ENCODE results near the gene TRIM15. TPM values are rescaled to one million over a fixed set of nuclear protein-coding genes. Genes with fewer than 3 reads are reported as not detected.

The TRIM15 gene
- total RNA-seq, 2 experiments from 2014 or later = not detected

GRCh38 chr6:30196376-30196775 is 33.0 kb downstream of the TRIM15 start:
- Mint-ChIP-seq H3K36me3 (ENCODE audit: low read depth) (peaks cover 37% of the 10 kb centered on the region), H3K27ac (no peak overlapping the region), H3K9me3 (no peaks in the 10 kb centered on the region), H3K27me3 (no peaks in the 10 kb centered on the region), H3K4me1 (ENCODE audit: low read depth) (peaks cover 10% of the 10 kb centered on the region), H3K4me3 (no peak overlapping the region)
- intact Hi-C loops (cut with micrococcal nuclease) = no loop called here
- ChIA-PET CTCF (interaction anchor here (1.4 kb wide), 1 partner anchor 23 kb away, joined by 3 read pairs; no protein-coding TSS in a partner anchor), POLR2A (interaction anchor here (0.6 to 4.4 kb wide), 5 partner anchors 10 to 26 kb away, joined by 3 to 31 read pairs (median 4); partner anchors contain the start of gene TRIM26)
- DNase-seq (no peak), ATAC-seq (no peak)
- no peak for TF ChIP-seq CTCF (IDR thresholded peaks at IDR 0.05)

DNA sequence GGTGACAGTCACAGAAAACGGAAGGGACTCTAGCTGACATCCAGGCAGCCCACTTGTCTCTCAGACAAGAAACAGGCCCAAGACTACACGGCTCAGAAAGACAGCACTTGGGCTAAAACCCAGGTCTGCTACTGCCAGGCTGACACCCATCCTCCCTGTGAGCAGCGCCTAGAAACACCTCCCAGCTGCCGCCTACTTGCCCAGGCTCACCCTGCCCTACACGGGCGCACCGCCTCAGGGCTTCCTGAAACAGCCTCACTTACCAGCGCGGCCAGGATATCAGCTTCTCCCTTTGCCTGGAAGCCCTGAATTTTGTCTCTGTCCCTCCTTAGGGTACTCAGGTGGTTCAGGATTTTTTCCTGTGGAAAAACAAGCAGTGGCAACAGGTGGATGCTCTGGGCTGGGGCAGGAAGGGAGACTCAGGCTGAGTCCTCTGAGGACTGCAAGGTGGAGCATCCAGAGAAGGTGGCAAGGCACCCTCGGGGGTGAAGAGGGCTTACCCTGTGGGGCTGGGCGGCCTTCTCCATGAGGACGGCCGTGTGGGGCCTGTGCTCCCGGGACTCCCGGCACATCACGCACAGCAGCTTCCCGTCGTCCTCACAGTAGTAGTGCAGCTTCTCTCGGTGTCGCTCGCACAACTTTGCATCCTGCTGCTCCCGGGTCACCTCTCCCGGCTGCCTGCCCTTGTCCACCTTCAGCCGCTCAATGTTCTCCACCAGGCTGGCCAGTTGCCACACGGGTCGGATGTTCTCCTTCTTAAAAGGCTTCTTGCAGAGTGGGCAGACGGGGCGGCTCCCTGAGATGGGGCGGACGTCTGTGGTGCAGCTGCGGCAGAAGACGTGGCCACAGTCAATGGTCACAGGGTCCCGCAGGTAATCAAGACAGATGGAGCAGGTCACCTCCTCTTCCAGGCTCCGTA is 35.1 kb downstream of the TRIM15 start:
- no peaks in the 10 kb centered on the region for H3K27me3 Mint-ChIP-seq
- peaks cover 34% of the 10 kb centered on the region for H3K36me3 Mint-ChIP-seq (ENCODE audit: low read depth)
- no peak for TF ChIP-seq CTCF (IDR thresholded peaks at IDR 0.05)
- ChIA-PET CTCF (no interaction called here), POLR2A (interaction anchor here (0.9 to 4.4 kb wide), 3 partner anchors 8 to 16 kb away, joined by 3 to 31 read pairs (median 3); partner anchors contain the start of gene TRIM26)
- ATAC-seq (no peak), DNase-seq (no peak)
- H3K9me3 Mint-ChIP-seq = no peaks in the 10 kb centered on the region
- no peak overlapping the region for H3K4me3 Mint-ChIP-seq
- H3K4me1 Mint-ChIP-seq (ENCODE audit: low read depth) = peaks cover 20% of the 10 kb centered on the region
- H3K27ac Mint-ChIP-seq = peak overlapping the region; percentile 7
- intact Hi-C loops (cut with micrococcal nuclease) = no loop called here

DNA sequence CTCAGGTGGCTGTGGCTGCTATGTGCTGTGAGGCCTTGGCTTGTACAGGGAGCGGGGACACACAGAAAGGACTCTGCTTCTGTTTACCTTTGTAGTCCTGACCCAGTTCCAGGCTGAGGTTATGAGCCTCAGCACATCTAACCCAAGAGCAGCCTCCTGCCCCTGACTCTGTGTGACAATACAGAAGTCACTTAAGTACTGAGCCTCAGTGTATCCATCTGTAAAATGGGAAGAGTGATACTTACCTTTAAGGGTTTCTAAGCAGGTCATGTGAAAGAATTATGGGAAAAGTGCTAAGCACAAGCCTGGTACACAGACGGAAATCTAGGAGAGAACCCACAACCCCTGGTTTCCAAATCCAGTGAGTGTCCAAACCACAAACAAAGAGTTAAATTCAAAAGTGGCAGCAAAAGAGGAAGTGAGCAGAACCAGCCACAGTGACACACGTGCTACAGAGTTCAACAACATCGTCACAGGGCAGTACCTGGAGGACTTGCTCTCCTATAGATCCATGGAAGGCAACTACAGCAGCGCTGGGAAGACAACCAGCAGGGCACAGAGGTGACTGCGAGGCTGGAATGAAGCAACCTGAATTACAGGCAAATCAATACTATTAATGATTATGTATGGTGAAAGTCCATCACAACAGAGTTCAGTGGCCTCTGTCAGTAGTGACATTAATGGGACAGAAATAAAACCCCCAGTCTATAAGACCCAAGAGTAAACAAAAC is 37.4 kb downstream of the TRIM15 start:
- intact Hi-C loops (cut with micrococcal nuclease) = no loop called here
- ATAC-seq = no peak
- TF ChIP-seq CTCF (IDR thresholded peaks at IDR 0.05) = no peak
- Mint-ChIP-seq H3K4me3 (no peak overlapping the region), H3K9me3 (no peaks in the 10 kb centered on the region), H3K27ac (peak overlapping the region; percentile 14), H3K4me1 (ENCODE audit: low read depth) (peaks cover 28% of the 10 kb centered on the region), H3K36me3 (ENCODE audit: low read depth) (peaks cover 34% of the 10 kb centered on the region), H3K27me3 (no peaks in the 10 kb centered on the region)
- DNase-seq = no peak
- POLR2A ChIA-PET = interaction anchor here (1.3 kb wide), 1 partner anchor 15 kb away, joined by 3 read pairs; no protein-coding TSS in a partner anchor
- CTCF ChIA-PET = no interaction called here

DNA sequence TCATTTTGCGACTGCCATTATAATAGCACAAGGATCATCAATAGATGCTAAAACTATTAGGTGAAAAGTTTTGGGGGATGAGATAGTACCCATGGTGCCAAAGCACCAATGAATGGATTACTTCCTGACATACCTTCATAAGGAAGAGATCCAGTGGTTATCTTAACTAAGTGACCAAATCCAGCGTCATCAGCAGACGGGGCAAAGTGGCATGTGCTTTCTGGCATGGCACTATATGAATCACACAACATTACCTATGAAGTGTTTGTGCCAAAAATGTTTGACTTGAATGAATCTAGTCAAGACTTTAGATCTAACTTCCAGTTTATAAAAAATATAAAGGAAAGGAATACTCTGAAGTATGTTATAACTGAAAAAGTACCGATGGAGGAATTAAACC is 39.0 kb downstream of the TRIM15 start:
- no peak for ATAC-seq
- POLR2A ChIA-PET = interaction anchor here (0.9 kb wide), 1 partner anchor 13 kb away, joined by 3 read pairs; no protein-coding TSS in a partner anchor
- no peak for TF ChIP-seq CTCF (IDR thresholded peaks at IDR 0.05)
- peaks cover 25% of the 10 kb centered on the region for H3K36me3 Mint-ChIP-seq (ENCODE audit: low read depth)
- no peak for DNase-seq
- no peak overlapping the region for H3K4me3 Mint-ChIP-seq
- intact Hi-C loops (cut with micrococcal nuclease) = no loop called here
- H3K9me3 Mint-ChIP-seq = no peaks in the 10 kb centered on the region
- H3K27ac Mint-ChIP-seq = no peak overlapping the region
- CTCF ChIA-PET = no interaction called here
- H3K27me3 Mint-ChIP-seq = no peaks in the 10 kb centered on the region
- H3K4me1 Mint-ChIP-seq (ENCODE audit: low read depth) = peaks cover 37% of the 10 kb centered on the region

All from activated CD8-positive, alpha-beta T cell treated with anti-CD3 and anti-CD28 coated beads for 36 hours (primary cell).